ENCODE results near the gene SKAP2.

DNA sequence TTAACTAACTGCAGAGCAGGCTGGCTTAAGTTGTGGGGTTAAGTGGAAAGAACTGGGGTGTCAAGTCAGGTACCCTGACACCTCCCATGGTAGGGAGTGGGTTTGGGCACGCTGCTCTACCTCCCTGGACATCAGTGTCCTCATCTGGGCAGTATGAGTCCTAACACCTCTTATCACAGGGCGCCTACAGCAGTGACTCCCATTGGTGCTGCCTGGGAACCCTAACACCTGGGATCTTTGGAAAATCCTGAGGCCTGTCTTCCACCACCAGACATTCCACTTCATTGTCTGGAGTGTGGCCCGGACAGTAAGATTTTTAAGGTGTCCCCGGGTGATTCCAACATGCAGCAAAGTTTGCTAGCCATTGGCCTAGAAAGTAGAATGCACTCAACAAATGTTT lies 239.1 kb downstream of the SKAP2 start:
- no peak for TF ChIP-seq CTCF (conservative IDR thresholded peaks at IDR 0.05; ENCODE audit: low read depth, low read length)
- TF ChIP-seq POLR2A (IDR thresholded peaks at IDR 0.05; ENCODE audit: low read depth, low read length), result no peak
- TF ChIP-seq ELK1 (IDR thresholded peaks at IDR 0.05; ENCODE audit: borderline replicate concordance, low read depth, low read length), result no peak
- no peak for TF ChIP-seq BHLHE40 (IDR thresholded peaks at IDR 0.05; ENCODE audit: low read depth, low read length)
- TF ChIP-seq MAFK (IDR thresholded peaks at IDR 0.05; ENCODE audit: low read depth, low read length), result no peak
- no peak for TF ChIP-seq FOS (IDR thresholded peaks at IDR 0.05; ENCODE audit: low read depth, low read length)
- TF ChIP-seq USF2 (IDR thresholded peaks at IDR 0.05; ENCODE audit: low read depth, low read length), result no peak
- TF ChIP-seq RCOR1 (IDR thresholded peaks at IDR 0.05; ENCODE audit: insufficient replicate concordance, low read length), result no peak
- TF ChIP-seq RAD21 (IDR thresholded peaks at IDR 0.05; ENCODE audit: low read length), result no peak
- no peak for TF ChIP-seq SMC3 (IDR thresholded peaks at IDR 0.05; ENCODE audit: low read depth, low read length)
- no peak for TF ChIP-seq RFX5 (IDR thresholded peaks at IDR 0.05; ENCODE audit: low read depth, low read length)
- no peak for TF ChIP-seq MAZ (IDR thresholded peaks at IDR 0.05; ENCODE audit: borderline replicate concordance, low read depth, low read length)
- no peak for TF ChIP-seq CEBPB (IDR thresholded peaks at IDR 0.05; ENCODE audit: low read depth, low read length)
